Inflammatory macrophage (primary cell): Measurements from ENCODE around the gene TMEM50A.
"Not testable (repeated sequence)": the region's sequence is repeated elsewhere in the genome, so short reads cannot be mapped to it uniquely, and the experiment has no call there.

ENCODE experiments used
- DNase-seq, 2 donors: peaks; one replicate each; pipeline ENCODE4 v3.0.0-alpha.2; 2020 to 2022

Gene TMEM50A

DNA sequence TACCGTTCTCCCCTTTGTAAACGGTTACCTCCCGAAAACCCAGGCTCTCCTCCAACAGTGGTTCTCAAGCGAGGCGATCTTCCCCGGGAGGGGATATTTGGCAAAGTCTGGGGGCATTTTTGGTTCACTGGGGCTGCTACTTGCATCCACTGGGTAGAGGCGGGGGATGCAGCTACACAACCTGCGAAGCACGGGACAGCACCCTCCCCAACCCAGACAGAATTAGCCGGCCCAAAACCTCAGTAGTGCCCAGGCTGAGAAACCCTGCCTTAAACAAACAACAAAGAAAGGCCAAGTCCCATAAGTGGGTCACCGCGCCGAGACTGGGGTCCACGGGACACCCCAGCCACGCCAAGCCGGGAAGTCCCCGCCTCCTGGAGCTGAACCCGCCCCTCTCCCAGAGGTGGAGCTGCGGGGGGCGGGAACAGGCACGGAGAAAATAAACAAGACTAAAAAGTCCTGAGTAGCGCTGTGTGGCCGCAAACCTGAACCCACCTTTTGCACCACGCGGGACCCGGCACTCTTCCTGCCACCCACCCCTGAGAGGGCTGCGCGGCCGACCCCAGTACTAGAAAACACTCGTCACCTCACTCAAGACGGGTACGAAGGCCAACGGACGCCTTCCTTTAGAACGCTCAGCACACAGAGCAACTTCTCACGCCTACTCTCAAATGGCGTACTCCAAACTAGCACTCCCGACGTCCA is 499 bp upstream of the TMEM50A start:
- not testable (repeated sequence) for DNase-seq

DNA sequence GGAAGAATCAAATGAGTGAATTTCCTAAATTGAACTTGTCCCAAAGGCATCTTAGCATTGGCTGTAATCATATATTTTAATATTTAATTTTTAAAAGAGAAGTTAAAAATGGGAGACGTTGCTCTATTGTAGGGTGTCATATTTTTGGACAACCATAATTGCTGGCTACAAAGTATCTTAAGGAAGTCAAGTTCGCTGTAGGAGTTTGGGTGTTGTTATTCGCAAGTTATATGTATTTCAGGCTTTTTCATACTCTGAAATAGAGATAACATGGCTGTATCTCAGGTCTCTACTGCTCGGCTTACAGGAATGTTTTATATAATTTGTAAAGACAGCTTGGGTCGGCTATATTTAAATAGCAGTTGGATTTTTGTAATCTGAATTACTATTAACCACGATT is 852 bp downstream of the TMEM50A start:
- DNase-seq, result peak in 1 of 2 donors; percentile 15

DNA sequence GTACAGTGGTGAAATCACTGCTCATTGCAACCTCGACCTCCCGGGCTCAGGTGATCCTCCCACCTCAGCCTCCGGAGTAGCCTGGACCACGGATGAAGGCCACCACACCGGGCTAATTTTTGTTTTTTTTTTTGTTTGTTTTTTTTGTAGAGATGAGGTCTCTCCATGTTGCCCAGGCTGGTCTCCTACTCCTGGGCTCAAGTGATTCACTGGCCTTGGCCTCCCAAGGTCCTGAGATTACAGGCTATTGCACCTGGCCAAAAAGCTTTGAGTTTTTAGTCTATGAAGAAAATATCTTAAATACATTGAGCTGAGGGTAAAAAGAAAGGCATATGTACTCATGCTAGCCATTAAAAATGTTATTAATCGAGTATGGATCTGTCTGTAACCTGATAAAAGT is 3.6 kb downstream of the TMEM50A start:
- no peak for DNase-seq

DNA sequence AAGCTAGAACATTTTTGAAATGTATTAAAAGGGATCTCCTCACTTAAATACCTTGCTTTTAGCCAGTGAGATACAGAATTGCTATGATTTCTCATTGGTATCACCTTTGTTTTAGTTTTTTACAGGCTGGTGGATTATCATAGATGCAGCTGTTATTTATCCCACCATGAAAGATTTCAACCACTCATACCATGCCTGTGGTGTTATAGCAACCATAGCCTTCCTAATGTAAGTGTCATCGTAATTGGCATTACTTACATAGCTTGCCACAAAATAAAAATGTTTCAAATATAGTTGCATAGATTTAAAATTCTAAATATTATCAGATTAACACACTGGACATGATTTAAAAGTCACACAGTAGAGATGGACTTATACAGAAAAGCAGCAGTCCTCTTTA is 4.7 kb downstream of the TMEM50A start:
- no peak for DNase-seq

DNA sequence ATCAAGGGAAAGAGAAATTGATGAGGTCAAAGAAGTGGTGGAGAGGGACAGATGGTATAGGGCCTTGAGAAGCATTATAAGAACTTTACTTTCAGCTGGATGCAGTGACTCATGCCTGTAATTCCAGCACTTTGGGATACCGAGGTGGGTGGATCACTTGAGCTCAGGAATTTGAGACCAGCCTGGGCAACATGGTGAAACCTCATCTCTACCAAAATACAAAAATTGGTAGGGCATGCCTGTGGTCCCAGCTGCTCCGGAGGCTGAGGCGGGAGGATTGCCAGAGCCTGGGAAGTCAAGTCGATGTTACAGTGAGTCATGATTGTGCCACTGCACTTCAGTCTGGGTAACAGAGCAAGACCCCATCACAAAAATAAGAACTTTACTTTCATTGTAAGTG is 5.7 kb downstream of the TMEM50A start:
- no peak for DNase-seq

DNA sequence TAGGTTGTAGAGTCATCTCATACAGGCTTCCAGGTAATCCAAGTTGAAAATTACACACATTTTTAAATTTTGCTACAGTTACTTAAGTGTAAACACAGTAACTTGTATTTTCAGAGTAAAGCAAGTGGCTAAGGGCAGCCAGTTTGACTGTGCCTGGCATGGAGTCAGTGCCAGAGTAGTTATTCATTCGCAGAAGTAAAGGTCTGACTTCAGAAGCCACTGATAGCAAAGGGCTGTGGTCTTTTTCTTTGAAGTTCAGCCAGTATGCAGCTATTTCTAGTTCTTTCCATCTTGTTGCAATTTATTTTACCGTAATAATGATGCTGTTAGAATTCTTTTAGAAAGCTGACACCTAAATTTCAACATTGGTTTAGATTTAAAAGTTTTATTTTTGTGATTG is 9.4 kb downstream of the TMEM50A start:
- DNase-seq, result no peak

DNA sequence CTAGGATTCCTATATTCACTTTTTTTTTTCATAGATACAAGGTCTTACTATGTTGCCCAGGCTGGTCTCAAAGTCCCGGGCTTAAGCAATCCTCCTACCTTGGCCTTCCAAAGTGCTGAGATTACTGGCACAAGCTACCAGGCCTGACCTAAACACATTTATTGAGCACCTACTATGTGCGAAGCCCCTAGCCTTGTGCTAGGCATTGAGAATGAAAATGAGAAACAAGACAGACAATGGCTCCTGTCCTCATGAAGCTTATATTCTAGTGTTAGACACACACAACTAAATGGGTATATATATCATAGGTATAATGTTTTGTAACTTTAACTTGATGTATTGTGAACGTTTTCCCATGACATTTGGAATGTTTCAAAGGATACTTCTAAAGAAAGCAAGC is 11.5 kb downstream of the TMEM50A start:
- no peak for DNase-seq

DNA sequence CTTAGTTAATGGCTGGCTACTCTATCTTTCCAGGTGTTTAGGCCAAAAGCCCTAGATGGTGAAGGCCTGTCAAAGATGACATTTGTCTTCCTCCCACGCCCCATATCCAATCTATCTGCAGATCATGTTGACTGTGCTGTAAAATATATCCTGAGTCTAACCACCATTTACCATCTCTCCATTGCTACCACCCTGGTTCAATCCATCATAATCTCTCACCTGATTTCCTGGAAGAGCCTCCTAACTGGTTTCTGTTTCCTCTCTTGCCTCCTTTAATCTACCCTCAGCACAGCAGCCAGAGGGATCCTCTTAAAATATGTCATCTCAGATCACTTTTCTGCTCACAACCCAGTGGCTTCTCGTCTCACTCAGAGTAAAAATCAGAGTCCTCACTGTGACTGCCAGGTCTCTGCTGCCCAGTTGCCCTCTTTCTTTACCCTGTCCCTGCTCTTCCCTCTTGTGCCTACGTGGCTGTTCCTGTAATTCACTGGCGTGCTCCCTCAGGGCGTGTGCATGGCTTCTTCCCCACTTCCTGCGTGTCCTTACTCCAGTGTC is 17.8 kb downstream of the TMEM50A start:
- no peak for DNase-seq

DNA sequence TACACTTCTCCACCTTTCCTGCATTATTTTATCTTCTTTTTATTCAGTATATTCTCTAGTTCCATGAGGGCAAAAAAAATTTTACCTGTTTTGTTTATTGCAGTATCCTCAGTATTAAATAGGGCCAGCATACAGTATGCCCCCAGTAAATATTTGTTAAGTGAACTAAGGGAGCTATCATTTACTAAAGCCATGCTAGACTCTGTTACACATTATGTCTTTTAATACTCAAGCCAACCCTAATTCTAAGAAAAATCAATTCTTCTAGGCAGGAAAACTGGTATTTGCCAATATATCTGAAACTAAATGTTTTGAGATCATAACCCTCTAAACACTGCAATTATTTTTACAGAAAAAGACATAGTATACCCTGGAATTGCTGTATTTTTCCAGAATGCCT is 18.3 kb downstream of the TMEM50A start:
- DNase-seq, result no peak

DNA sequence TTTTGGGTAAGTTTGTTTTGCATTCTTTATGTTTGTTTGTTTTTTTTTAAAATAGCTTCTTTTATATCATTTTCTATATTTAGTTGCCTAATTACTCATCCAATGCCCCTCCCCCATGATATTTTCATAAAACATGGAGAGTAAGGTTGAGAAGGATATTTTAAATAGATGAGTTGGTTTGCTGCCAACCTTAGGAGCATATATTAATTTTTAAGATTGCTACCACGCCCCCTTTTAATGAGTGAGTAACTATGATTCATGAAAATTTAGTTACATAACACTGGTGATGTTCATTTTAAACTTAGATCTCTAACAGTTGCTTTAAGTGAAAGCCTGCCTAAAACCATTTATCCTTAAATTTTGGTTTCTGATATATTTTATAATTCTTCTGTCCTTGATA is 18.7 kb downstream of the TMEM50A start:
- DNase-seq, result no peak

DNA sequence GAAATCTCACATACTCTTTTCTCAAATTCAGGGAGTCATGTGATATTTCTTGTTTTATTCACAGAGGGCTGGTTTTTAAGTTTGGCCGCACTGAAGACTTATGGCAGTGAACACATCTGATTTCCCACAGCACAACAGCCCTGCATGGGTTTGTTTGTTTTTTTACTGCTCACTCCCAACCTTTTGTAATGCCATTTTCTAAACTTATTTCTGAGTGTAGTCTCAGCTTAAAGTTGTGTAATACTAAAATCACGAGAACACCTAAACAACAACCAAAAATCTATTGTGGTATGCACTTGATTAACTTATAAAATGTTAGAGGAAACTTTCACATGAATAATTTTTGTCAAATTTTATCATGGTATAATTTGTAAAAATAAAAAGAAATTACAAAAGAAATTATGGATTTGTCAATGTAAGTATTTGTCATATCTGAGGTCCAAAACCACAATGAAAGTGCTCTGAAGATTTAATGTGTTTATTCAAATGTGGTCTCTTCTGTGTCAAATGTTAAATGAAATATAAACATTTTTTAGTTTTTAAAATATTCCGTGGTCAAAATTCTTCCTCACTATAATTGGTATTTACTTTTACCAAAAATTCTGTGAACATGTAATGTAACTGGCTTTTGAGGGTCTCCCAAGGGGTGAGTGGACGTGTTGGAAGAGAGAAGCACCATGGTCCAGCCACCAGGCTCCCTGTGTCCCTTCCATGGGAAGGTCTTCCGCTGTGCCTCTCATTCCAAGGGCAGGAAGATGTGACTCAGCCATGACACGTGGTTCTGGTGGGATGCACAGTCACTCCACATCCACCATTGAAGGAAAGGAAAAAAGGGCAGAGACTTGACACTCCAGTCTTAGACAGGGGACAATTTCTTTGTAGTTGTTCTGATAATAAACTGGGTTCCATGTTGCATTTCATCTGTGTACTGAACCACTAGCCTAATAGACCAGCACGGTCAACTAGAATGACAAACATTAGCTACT is 22.8 kb downstream of the TMEM50A start:
- DNase-seq, result no peak

DNA sequence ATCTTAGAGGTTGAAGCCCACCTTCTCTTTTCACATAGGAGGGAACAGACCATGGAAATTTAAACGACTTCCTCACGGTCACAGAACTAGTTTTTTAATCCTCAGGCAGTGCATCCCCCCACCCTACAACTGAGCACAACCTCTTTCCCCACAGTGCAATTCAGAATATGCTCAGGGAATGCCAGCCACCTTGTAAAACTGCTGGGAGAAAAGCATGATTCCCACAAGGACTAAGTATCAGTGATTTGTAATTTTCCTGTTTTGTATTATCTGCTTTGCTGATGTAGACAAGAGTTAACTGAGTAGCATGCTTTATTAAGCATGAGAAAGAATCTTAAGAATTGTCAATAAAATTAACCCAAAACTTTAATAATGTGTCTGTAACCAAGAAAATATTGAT is 23.8 kb downstream of the TMEM50A start:
- DNase-seq, result no peak

DNA sequence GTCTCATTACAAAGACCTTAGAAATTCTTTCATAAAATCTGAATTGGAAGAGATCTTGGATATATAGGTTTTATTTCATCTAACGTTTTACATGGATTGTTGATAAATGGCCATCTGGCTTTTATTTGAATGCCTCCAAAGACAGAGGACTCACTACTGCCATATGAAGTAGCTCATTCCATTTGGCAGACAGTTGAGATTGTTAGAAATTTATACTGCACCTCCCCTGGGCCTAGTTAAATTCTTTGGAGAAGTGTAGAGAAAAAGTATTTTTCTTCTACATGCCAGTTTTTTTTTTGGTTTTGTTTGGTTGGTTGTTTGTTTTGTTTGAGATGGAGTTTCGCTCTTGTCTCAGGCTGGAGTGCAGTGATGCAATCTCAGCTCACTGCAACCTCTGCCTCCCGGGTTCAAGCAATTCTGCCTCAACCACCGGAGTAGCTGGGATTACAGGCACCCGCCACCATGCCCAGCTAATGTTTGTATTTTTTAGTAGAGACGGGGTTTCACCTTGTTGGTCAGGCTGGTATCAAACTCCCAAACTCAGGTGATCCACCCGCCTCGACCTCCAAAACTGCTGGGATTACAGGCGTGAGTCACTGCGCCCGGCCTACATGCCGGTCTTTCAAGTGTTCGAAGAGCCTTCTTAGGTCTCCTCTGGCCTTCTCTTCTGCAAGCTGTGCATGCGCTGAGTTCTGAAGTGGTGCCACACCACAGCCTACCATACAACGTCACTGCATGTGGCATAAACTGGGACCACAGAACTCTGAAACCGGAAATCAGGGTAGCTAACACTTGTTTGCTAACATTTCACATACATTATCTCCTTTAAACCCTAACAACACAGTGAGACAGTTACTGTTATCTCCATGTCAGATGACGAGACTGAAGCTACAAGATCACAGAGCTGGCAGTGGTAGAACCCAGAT is 24.8 kb downstream of the TMEM50A start:
- not testable (repeated sequence) for DNase-seq

DNA sequence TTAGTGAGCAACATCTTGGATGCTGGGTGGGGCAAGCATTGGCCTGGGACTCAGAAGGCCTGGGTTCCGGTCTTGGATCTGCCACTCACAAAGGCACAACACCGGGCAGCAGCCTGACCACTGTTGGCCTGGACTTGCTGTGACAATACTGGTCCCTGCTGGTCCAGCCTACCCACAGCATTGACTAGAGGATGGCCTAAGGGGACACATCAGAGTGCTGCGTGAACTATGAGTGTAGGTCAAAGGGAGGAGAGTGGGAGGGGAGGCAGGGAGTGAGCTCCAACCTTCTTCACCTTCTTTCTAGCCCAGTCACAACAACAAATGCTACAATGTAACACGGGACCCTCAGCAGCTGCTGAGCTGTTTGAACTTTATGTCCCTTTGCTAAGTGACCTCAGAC is 31.1 kb downstream of the TMEM50A start:
- peak in 1 of 2 donors; percentile 29 for DNase-seq

DNA sequence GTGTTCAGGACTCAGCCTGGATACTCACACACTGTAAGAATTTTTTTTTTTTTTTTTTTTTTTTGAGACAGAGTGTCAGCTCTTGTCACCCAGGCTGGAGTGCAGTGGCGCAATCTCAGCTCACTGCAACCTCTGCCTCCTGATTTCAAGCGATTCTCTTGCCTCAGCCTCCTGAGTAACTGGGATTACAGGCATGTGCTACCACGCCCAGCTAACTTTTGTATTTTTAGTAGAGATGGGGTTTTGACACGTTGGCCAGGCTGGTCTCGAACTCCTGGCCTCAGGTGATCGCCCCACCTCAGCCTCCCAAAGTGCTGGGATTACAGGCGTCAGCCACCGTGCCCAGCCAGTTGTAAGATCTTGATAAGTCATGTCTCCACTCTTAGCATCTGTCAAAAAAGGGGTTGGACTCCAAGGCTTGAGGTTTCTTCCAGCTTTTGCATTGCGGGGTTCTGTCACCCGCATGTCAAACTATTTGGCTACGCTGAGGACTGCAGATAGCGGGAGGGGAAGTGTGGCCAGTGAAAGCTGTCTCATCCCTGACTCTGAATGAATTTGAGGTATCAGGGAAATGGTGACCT is 31.6 kb downstream of the TMEM50A start:
- peak; percentile 45 to 63 for DNase-seq

DNA sequence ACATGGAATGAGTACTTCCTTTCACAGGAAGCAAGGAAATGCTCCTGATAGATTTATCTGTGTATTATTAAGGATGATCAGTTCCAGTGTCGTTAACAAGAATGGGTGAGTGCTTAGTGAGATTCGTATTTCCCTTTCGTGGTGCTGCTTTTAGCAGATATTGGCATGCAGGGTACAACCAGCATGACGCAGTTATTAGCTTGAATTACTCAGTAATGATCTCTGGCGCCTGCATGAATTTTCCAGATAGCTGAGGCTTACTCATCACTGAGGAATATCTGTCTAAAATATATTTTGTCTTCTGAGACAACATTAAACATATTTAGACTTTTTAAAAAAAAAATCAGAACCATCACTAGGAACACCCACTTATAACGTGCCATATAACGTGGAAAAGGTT is 33.6 kb downstream of the TMEM50A start:
- not testable (repeated sequence) for DNase-seq

DNA sequence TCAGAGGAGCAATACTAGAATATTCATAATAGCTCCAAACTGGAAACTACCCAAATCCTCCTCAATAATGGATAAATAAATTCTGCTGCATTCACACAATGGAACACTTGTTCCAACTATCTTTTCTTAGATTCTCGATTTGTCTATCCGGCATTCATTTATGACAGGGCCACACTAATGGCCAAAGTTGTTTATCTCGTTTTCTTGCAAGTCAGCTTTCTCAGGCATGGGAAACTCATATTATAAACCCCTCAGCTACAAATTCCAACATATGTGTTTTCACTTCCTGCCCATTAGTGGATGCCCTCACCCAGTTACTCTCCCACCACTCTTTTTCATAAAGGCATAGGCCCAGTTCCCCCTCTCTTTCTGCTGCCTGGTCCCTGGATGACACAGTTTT is 40.2 kb downstream of the TMEM50A start:
- DNase-seq, result not testable (repeated sequence)

DNA sequence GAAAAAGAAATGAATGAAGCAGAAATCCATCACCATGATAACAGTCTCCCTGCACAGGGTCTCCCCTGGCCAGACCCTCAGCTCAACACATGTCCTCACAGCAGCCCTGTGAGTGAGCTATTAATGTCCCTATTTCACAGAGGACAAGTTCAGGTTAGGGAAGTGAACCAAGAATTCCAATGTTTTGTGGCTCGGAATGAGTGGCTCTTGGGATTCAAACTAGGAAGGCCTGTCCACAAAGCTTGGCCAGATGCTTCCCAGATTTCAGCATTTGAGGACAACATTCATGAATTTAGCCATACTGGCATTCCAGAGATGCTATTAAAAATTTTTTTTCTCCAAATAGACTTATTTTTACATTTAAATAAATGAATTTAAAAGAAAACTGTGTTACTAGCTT is 44.4 kb downstream of the TMEM50A start:
- not testable (repeated sequence) for DNase-seq

DNA sequence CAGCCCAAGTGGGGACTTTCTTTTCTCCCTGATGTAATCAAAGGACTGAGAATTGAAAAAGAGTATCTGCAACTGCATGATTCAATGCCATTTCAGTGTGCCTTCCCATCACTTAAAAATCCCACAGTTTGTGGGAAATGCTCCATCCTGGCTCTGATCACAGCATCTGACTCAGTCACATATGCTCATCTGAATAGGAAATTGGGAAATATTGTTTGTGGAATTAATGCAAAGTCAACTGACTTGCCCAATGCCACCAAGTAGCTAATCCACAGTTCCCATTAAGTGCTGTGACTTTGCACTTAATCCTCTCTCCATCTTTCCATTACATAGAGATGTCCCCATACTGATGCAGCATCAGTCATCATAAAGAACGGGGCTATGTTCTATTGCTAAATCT is 45.0 kb downstream of the TMEM50A start:
- peak; percentile 79 to 85 for DNase-seq

DNA sequence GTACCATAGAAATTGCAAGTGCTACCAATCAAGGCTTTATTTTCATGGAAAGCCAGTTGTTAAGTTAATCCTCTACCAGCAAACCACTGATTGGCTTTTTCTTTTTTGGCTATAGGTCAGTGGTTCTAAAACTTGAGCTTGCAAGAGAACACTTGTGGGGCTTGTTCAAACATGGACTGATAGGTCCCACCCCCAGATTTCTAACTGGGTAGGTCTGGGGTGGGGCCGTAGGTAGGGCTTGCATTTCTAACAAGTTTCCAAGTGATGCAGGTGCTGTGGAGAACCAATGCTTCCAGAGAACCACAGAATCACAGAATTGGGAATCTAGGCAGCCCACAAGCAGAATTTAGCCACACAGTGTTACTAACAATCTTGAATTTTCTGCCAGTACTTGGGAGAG is 45.7 kb downstream of the TMEM50A start:
- DNase-seq, result not testable (repeated sequence)

DNA sequence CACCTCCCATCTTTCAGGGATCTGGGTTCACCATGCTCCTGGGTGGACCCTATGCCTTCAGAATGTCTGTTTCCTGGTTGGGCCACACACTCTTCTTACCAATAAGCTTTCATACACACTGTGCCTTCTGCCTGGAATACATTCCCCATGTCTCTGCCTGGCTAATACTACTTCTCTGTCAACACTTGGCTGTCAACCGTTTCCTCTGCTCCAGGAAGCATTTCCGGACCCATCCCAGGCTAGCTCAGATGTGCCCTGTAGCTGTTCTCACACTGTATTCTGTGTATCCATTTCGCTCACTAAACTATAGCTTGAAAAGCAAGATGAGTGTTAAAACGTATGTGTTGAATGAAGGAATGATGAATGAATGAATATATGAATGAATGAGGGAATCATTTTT is 49.0 kb downstream of the TMEM50A start:
- not testable (repeated sequence) for DNase-seq

DNA sequence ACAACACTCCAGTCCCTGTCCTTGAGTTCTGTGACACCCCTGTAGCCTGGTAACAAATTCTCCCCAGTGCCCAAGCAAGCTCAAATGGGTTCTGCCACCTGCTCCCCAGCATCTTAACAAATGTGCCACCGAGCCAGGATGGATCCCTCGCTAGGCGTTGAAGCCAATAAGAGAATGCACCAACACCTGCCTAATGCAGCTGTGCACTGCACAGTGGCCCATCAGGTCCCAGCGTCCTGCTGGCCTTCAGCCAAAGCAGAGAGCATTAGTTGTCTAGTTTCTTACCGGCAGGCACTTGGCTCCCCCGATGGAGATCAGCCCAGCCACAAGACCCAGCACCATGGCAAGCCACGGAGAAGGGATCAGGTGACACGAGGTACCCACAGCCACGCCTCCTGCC is 50.6 kb downstream of the TMEM50A start:
- not testable (repeated sequence) for DNase-seq
